ENCODE results near the gene SDHB.
A peak's percentile ranks its signal among the peaks of the same experiment; 100 is the strongest.
"Not testable (repeated sequence)": the region's sequence is repeated elsewhere in the genome, so short reads cannot be mapped to it uniquely, and the experiment has no call there.

SDHB gene

DNA sequence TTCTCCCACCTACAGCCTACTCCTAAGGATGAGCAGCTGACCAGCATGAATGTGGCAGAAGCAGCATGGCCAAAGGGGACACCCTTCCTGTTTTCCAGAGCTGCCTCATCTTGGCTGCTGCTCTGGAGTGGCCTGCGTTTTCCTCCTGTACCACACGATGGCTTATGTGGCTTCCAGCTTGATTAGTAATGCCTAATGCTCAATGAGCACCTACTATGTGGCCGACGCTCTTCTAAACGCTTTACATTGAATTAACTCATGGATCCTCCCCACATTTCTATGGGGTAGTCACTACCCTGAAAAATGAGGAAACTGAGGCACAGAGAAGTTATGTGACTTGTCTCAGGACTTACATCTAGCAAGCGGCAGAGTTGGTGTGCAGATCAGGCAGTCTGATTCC is 18.0 kb upstream of the SDHB start:
- no peak for DNase-seq

DNA sequence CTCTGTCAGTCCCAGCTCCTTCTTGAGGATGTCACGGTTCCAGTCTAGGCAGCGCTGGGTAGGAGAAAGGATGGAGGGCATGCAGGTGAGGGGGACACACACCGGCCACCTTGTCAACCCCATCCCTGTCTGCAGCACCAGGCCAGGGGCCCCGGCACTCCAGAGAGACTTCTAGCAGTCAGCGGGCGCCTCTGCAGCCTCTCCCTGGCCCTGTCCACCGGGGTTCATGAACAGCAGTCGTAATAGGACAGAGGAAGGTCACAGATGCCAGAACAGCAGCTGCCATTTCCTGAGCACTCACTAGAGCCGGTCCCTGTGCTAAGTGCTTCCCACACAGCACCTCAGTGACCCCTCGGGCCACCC is 16.3 kb upstream of the SDHB start:
- no peak for DNase-seq

DNA sequence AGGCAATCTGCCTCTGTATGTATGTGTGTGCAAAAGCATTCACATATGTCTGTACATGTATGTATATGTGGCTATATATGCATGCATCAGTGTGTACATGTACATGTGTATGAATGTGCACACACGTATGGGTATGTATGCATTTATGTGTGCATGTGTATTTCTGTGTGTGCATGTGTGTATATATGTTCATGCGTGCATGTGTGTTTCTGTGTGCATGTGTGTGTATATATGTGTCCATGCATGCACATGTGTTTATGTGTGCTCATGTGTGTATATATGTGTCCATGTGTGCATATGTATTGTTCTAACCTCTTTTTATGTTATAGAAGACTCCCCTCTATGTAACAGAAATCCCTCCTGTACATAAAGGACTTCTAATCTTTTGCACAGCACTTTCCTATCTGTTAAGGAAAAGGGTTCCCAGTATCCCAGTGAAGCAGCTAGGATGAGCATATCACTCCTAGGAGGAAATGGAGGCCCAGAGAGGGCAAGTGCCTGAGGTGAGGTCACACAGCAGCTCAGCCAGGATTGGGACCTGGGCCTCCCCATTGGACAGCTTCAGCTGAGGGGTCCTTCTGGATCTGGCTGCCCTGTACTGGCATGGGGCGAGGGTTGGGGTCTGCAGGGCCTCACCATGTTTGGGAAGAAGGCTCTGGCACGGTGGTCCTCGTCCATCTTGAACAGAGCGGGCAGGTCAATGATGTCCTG is 15.8 kb upstream of the SDHB start:
- no peak for DNase-seq

DNA sequence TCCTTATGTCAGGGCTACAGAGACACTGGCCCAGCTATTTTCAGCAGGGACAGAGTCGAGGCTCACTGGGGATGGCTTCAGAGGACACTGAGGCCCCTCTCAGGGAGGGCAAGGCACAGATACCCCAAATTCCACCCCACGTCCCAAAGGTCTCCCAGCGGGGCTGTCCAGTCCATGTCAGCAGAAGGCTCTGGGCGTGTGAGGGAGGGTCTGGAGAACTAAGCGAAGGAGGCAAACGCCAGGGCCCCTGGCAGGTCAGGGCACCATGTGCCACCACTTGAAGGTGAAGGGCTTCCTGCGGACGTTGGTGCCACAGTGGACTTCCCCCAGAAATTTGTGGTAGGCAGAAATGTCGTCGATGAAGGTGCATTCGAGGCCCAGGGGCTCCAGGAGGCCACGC is 15.0 kb upstream of the SDHB start:
- no peak for DNase-seq

DNA sequence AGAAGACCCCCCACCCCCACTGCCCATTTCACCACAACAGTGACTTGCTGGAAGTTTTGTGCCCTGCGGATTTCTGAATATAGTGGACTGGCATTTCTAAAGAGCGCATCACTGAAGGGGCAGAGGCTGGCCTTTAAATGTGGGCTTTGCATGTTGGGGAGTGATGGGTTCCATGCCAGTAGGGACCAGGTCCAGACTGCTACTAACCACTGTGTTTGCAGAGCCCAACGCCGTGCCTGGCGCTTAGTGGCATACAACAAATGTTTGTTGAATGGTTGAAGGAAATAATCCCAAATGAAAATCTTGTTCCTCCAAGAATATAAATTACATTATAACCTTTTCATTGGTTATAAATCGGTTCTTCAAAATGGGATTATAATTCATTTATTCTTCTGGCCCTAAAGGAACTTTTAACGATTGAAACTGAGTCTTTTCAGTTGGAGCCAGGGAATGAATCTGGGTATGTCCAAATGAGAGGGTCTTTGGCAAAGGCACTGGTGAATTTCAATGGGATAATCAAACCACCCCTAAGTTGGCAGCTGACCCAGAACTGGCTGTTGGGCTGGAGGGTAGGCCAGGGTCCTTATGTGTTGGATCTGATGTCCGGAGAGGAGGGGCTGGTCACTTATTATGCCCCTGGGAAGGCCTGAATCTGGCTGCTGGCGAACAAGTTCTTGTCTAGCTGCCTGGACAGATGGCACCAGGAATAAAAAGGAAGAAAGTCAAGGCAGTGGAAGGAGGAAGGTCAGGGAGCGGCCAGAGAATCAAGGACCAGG is 13.8 kb upstream of the SDHB start:
- no peak for DNase-seq

DNA sequence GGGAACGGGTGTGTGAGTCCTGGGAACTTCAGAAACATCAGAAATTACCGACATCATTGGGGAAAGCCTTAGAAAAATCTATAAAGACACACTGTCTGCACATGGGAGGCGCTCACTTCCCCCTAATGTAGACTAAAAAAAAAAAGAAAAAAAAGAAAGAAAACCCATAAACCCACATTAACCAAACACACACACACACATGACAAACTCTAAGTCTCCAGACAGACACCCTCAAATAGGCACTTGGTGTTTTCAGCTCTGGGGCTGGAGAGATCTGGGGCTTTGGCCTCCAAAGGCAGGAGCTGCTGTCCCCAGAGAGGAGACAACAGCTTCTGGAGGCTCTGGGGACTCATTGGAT is 13.2 kb upstream of the SDHB start:
- DNase-seq, result no peak

DNA sequence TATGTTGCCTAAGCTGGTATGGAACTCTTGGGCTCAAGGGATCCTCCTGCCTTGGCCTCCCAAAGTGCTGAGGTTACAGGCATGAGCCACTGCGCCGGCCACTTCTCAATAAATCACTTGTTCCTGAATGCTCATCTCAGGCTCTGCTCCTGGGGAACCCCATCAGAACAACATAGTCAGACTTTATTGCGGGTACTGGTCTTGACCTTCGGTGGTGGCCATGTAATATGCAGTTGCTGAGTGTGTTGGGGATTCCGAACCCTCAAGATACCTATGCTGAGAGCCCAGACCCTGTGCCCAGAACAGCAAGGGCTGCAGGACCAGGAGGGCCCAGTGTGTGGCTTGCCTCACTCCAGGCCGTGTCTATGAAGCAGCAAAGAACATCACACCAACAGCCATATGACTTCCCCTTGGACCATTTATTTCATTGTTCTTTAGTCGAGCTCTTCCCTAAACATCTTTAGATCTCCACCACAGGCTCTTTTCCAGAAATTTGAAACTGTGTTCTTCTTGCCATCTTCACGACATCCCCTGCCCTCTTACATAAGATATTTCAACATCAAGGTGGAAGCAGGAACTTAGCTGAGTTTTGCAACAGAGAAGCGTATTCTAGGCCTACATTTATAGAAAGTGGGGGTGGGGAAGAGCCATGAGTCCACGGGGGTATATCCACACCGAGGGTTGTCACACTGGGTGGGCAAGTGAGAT is 12.7 kb upstream of the SDHB start:
- no peak for DNase-seq

DNA sequence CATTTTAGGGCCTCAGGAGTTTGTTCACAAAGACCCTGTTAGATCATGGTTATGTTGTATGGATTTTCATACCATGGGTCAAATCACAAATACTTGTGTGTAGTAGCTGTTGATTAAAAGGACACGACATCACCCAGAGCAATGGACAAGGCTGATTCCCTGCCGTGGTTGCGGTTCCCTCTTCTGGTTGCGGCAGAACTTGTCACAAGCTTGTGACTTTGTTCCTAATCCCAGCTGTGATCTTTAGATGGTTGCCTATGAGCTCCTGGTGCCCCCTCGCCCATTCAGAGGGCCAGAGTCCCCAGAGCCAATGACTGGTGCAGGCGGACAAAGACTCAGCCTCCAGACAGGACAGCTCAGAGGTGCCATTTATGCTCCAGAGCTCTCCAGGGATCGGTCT is 11.8 kb upstream of the SDHB start:
- DNase-seq, result no peak

DNA sequence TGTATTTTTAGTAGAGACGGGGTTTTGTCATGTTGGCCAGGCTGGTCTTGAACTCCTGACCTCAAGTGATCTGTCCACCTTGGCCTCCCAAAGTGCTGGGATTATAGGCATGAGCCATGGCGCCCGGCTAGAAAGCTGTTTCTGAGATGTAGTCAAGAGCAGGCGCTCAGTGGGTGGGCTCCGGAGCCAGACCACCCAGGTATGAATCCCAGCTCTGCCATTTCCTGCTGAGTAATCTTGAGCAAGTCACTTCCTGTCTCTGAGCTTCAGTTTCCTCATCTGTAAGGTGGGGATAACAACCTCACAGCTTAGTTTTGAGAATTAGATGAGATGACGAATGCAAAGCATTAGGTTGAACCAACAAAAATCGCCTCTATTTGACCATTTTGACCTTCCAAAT is 8.9 kb upstream of the SDHB start:
- not testable (repeated sequence) for DNase-seq

DNA sequence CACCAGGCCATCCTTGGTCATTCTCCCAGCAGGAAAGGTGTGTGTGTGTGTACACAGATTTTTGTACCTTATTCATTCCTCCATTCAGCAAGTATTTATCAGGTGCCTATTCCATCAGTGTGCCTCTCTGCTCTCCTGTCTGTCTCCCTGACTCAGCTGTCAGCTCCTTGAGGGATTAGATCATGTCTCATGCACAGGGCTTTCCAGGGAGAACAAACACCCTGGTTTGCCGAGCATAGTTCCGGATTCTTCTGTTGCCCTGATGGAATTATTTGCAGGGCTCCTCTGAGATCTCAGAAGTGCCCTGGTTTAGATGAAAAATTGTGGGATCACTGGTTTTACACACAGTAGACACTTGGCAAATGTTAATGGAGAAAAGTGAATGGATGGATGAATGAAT is 8.1 kb upstream of the SDHB start:
- DNase-seq, result no peak

DNA sequence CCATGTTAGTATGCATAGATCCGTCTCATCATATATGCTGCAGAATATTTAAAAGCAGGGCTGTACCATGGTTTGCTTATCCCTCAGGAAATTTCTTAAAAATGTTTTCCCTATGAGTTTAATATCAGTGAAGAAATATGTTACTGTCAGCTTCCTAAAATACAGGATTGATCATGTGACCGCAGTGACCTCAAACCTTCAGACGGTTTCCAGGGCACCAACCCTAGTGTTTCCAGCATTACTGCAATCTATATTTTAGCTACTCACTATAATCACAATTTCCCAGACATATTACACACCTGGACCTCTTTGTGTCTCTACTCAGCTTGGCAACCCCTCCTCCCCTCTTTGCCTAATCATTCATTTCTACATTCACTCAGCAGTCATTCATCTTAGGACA is 7.7 kb upstream of the SDHB start:
- DNase-seq, result no peak

DNA sequence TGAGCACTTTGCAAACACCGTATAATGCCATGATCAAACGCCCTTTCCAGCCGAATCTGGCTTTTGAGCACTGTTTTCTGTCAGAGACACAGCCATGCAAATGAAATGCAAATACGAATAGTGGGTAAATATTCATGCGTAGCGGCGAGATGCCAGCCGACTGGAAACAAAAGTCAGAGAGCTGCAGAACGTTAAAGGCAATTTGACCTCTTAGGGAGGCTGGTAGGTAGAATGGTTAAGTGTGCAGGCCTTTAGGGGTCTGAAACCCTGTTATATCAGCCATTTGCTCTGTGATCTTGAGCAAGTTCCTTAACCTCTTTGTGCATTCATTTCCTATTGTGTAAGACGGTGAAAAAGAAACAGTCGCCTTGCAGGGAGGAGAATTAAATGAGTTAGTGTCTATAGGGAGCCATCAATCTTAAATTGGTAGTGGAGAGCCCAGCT is 6.5 kb upstream of the SDHB start:
- no peak for DNase-seq

DNA sequence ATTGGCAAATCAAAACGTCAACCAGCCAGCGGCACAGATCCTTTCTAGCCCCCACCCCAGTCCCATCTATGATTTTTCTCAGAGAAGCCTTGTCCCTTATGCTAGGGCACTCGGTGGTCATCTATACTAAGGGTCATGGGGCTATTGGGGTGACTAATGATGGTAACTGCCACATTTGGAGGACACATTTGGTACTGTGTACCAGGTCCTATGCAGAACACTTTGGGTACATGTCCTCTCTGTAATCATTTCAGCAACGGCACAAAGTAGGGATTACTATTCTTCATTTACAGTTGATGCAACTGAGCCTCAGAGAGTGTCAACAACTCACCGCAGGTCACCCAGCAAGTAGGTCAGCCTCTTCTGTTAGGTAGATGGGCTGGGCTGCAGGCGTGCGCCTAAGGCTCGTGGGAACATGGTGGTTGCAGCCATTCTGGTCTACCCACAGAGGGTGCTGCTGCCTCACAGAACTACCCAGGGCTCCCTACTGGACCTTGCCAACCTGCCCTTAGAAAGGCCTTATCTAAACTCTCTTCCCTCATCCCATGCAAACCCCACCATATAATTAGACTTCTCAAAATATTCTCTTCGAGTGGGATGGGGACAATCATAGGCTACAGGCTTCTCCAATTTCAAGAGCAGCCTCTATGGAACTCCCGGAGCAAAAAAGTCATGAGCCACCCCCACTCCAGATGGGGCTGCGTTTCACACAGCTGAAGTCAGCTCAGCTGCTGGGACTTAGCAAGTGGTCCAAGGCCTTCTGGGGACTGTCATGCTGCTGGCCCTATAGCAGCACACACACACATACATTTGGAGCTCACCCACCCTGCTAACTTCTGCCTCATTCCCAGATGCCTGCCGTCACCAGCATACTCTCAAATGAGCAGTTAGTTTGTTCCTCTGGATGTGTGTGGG is 5.8 kb upstream of the SDHB start:
- peak; percentile 61 for DNase-seq

DNA sequence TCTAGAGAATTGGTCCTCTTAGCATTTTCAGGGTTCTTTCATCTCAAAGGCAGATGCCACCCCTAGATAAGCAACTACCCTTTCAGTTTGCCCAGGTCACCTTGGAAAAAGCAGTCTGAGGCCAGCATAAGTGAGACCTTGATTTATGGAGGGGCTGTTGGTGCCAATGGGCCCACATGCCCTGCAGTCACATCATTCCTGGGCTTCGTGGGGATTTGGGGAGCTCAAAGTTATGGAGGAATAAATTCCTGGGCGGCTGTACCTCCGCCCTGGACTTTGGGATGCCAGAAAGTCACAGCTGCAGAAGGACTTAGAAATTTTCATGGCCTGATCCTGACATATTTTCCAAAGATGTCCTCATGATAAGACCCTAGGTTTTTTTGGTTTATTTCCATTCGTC is 2.7 kb upstream of the SDHB start:
- no peak for DNase-seq

DNA sequence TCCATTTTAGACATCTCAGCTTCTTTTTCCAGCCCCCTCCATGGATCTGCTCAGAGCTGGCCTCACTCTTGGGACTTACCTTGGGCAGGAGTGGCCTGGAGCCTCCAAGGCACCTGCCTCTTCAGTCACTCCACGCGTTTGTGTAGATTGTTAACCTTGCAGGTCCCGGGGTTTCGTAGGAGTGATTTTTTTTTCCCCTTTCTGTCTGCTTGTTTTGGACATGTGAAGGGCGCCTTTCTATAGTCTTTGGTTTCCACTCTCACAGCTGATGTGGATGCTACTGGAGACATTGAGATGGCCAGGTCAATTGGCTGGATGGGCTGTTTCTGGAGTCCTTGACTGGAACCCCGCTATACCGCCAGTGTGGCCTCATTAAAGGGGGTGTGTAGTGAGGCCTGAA is 2.0 kb upstream of the SDHB start:
- DNase-seq, result no peak

DNA sequence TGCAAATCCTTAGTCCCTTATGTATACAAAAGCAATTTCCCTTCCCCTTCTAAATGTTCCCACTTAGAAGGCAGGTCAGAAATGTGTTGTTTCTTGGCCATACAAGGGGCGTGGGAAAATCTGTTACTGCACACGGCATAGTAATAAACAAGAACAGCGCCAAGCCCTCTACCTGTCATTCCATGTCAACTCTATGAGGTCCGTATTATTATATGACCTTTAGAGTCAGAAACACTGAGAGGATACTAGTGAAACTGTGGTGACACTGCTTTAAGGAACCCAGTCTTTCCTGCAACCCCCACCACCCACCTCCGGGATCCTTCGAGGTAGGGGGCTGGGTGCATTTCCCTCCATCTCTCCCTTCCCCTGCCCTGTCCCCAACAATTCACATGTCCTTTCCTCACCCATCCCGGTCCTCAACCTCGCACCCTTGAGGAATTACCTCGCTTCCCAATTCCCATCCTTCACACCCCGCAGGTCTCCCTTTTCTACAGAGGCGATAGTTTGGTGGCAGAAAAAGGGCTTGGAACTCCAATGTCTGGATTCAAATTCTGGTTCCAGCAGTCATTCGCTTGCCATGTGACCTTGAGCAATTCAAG is 647 bp downstream of the SDHB start:
- DNase-seq, result no peak

DNA sequence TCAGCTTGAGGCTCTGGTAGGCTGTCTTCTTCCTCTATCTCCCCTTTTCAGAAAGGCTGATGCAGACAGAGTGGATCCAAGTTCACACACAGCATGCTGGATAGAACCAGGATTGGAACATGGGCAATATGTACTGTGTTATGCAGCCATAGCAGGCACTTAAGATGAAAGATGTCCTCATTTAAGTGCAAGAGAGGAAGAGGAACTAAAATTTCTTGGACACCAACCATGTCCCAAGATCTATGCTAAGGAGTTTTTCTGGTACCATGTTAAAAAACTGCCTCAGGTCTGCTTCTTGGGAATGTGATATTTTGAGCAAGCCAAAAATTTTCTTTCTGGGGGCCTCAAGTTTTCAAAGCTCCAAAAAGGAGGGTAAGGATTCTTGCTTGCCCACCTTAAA is 1.2 kb downstream of the SDHB start:
- DNase-seq, result no peak

DNA sequence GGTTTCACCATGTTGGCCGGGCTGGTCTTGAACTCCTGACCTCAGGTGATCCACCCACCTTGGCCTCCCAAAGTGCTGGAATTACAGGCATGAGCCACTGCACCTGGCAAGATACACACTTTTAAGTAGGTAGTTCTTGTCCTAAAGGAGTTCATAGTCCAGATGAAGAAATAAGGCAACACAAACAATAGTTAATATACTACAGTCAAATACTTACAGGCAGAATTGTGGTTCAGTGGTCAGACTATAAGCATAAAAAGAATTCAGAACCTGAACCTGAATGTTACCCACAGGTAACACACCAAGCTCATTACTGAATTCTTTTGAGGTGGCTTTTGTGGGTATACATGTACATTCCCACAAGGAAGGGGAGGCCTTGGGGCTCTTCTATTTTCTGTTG is 1.8 kb downstream of the SDHB start:
- DNase-seq, result no peak

DNA sequence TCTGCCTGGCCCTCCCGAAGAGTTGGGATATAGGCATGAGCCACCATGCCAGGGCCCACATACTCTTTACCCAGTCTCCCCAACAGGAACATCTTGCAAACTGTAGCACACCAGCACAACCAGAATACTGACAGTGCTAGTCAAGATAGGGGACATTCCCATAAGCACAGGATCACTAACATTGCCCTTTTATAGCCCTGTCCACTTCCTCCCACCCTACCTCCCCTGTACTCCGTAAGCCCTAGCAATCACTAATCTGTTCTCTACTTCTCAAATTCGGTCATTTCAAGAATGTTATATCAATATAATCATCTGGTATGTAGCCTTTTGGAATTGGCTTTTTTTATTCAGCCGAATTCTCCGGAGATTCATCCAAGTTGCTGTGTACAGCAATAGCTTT is 5.9 kb downstream of the SDHB start:
- no peak for DNase-seq

DNA sequence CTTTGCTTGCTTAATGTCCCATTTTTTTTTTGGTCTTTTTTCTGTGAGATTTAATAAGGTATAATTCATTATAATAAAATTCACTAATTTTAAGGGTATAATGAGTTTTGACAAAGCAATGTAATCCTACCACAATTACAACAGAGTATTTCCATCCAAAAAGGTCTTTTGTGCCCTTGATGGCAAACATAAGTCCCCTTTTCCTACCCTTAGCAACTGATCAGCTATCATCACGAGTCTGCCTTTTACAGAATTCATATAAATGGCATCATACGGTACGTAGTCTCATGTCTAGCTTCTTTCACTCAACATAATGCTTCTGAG is 7.5 kb downstream of the SDHB start:
- DNase-seq, result no peak

DNA sequence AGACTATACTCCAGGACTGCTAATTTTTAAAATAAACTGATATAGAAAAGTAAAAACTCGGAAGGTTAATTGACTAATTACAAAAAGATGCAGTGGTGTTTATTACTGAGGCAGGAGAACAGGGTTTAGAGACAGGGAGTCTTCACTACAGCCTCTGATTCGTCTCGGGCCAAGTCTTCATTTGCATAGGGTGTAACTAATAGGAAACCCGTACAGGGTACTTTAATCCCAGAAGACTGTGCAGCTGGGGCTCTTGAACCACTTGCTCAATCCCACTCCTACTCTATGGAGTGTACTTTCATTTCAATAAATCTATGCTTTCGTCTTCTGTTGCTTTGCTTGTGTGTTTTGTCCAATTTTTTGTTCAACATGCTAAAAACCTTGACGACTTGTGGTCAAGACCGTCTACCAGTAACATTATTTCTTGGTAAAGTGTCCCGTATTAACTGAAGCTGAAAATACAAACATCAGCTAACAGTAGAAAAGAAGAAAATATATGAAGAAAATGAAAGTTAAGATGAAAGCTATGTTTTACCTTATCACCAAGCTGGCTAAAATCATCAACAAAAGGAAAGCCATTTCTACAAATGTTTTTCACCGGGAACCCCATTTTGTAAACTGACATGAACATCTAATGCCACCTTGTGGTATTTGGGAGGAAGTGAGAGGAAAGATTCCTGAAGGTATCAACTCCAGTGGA is 8.0 kb downstream of the SDHB start:
- DNase-seq, result peak; percentile 63

DNA sequence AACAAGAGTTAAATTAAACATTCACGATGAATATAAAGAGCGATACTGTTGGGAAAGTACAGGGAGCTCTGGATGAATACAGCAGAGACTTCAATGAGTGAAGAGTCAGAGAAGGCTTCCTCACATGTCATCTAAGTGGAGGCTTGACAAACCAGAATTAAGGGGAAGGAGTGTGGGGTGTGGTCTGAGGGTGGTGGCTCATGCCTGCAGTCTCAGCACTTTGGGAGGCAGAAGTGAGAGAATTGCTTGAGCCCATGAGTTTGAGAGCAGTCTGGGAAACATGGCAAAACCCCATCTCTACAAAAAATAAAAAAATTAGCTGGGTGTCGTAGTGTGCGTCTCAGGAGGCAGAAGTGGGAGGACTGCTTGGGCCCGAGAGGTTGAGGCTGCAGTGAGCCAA is 8.7 kb downstream of the SDHB start:
- DNase-seq, result no peak

Measured in COR-L47 (cell line).